ENCODE results near the gene PTPRT. TPM values are rescaled to one million over a fixed set of nuclear protein-coding genes. Genes with fewer than 3 reads are reported as not detected.

PTPRT gene
- total and polyA plus RNA-seq, 7 donors, result under 0.01 to 0.09 (median 0.03) TPM; not detected in 1

GRCh38 chr20:43043887-43044286 is 145.8 kb downstream of the PTPRT start:
- 41 to 46% (median 43%) methylated on average over 4 of the region's 4 CpGs for WGBS, 3 donors

GRCh38 chr20:43040427-43040826 is 149.3 kb downstream of the PTPRT start:
- no peaks in the 10 kb centered on the region for H3K9me3 ChIP-seq
- no peaks in the 10 kb centered on the region for H3K4me1 ChIP-seq
- no peak for TF ChIP-seq CTCF (IDR thresholded peaks at IDR 0.05)
- H3K27me3 ChIP-seq (ENCODE audit: insufficient read depth in 3 of 3, low read length in 2 of 3), result peaks cover 0 to 5% (median 0%) of the 10 kb centered on the region in 3 donors
- H3K4me3 ChIP-seq, result no peak overlapping the region
- no peak overlapping the region for H3K27ac ChIP-seq
- ATAC-seq, result no peak
- H3K36me3 ChIP-seq (ENCODE audit: insufficient read depth in 1 of 2, low read depth in 1 of 2), result no peaks in the 10 kb centered on the region
- intact Hi-C loops (cut with DNase I), result no loop called here
- DNase-seq, result no peak
- 15 to 22% (median 19%) methylated on average over 6 of the region's 6 CpGs for WGBS, 3 donors

More at GRCh38 chr20:43043887-43044286, 145.8 kb downstream of the PTPRT start:
- no peak overlapping the region for H3K27ac ChIP-seq
- H3K9me3 ChIP-seq, result no peaks in the 10 kb centered on the region
- H3K36me3 ChIP-seq (ENCODE audit: insufficient read depth in 1 of 2, low read depth in 1 of 2), result no peaks in the 10 kb centered on the region
- H3K4me3 ChIP-seq, result no peak overlapping the region
- H3K4me1 ChIP-seq, result no peaks in the 10 kb centered on the region
- no peak for TF ChIP-seq CTCF (IDR thresholded peaks at IDR 0.05)
- DNase-seq (no peak), ATAC-seq (no peak)
- peaks cover 0 to 5% (median 3%) of the 10 kb centered on the region in 3 donors for H3K27me3 ChIP-seq (ENCODE audit: insufficient read depth in 3 of 3, low read length in 2 of 3)
- intact Hi-C loops (cut with DNase I), result no loop called here

- WGBS, 3 donors, result 63 to 72% (median 68%) methylated on average over 6 of the region's 6 CpGs
- no peak for TF ChIP-seq CTCF (IDR thresholded peaks at IDR 0.05)
- Histone ChIP-seq H3K27me3 (ENCODE audit: insufficient read depth in 3 of 3, low read length in 2 of 3) (peaks cover 0 to 5% (median 0%) of the 10 kb centered on the region in 3 donors), H3K36me3 (ENCODE audit: insufficient read depth in 1 of 2, low read depth in 1 of 2) (no peaks in the 10 kb centered on the region), H3K4me1 (no peaks in the 10 kb centered on the region), H3K4me3 (no peak overlapping the region), H3K27ac (no peak overlapping the region), H3K9me3 (no peaks in the 10 kb centered on the region)
- DNase-seq (no peak), ATAC-seq (no peak)
- intact Hi-C loops (cut with DNase I), result no loop called here
Measured at GRCh38 chr20:43037605-43038309, 151.9 kb downstream of the PTPRT start.

GRCh38 chr20:43034981-43035724 is 154.6 kb downstream of the PTPRT start:
- DNase-seq, result no peak
- Histone ChIP-seq H3K4me3 (no peak overlapping the region), H3K27me3 (ENCODE audit: insufficient read depth in 3 of 3, low read length in 2 of 3) (peaks cover 0 to 3% (median 0%) of the 10 kb centered on the region in 3 donors), H3K36me3 (ENCODE audit: insufficient read depth in 1 of 2, low read depth in 1 of 2) (no peaks in the 10 kb centered on the region), H3K9me3 (no peaks in the 10 kb centered on the region), H3K27ac (no peak overlapping the region), H3K4me1 (no peaks in the 10 kb centered on the region)
- intact Hi-C loops (cut with DNase I), result no loop called here
- TF ChIP-seq CTCF (IDR thresholded peaks at IDR 0.05), result no peak
- 46 to 55% (median 53%) methylated on average over 9 of the region's 9 CpGs for WGBS, 3 donors
- ATAC-seq, result no peak
